ENCODE data around the gene ING5.

GRCh38 chr2:241686324-241686649 lies 15.6 kb upstream of the ING5 start:
- TF ChIP-seq CTCF (IDR thresholded peaks at IDR 0.05) = no peak
- TF ChIP-seq ZFX (IDR thresholded peaks at IDR 0.05; ENCODE audit: borderline replicate concordance) = no peak
